H9 (cell line): Measurements from ENCODE around the gene ATP8B4. TPM values are rescaled to one million over a fixed set of nuclear protein-coding genes. Genes with fewer than 3 reads are reported as not detected.

Experiments used
- DNase-seq: peaks from one replicate; pipeline ENCODE4 v3.0.0-alpha.2; 2017
- H2AFZ ChIP-seq: one replicate; pipeline ENCODE4 v1.6.1; 2013; ENCODE audit warnings: mild to moderate bottlenecking, low read length, control low read depth, moderate library complexity
- H2AK5ac ChIP-seq: 2 replicates; pipeline ENCODE4 v1.6.1; 2013; ENCODE audit warnings: low read length, control low read depth, mixed read lengths; ENCODE audit not compliant: insufficient read length
- H2BK120ac ChIP-seq: one replicate; pipeline ENCODE4 v1.6.1; 2013; ENCODE audit warnings: low read depth, mild to moderate bottlenecking, low read length, control low read depth, inconsistent platforms; ENCODE audit not compliant: poor library complexity, severe bottlenecking
- H2BK12ac ChIP-seq: 2 replicates; pipeline ENCODE4 v1.6.1; 2013; ENCODE audit warnings: low read length, control low read depth, mixed read lengths, low read depth; ENCODE audit not compliant: insufficient read length
- H2BK15ac ChIP-seq: 2 replicates; pipeline ENCODE4 v1.6.1; 2013; ENCODE audit warnings: low read depth, low read length, control low read depth
- H2BK20ac ChIP-seq: one replicate; pipeline ENCODE4 v1.6.1; 2013; ENCODE audit warnings: low read depth, mild to moderate bottlenecking, low read length, control low read depth, inconsistent platforms; ENCODE audit not compliant: poor library complexity, severe bottlenecking
- H2BK5ac ChIP-seq: 2 replicates; pipeline ENCODE4 v1.6.1; 2013; ENCODE audit warnings: low read length, control low read depth, mixed read lengths; ENCODE audit not compliant: insufficient read length
- H3K14ac ChIP-seq: 2 replicates; pipeline ENCODE4 v1.6.1; 2013; ENCODE audit warnings: low read length, control low read depth; ENCODE audit not compliant: insufficient read depth
- H3K18ac ChIP-seq: 2 replicates; pipeline ENCODE4 v1.6.1; 2013; ENCODE audit warnings: low read depth, mild to moderate bottlenecking, mixed read lengths, low read length, control low read depth; ENCODE audit not compliant: insufficient read length
- H3K23ac ChIP-seq: 2 replicates; pipeline ENCODE4 v1.6.1; 2013; ENCODE audit warnings: low read length, control low read depth, mixed read lengths, low read depth; ENCODE audit not compliant: insufficient read length
- H3K23me2 ChIP-seq: 2 replicates; pipeline ENCODE4 v1.6.1; 2013; ENCODE audit warnings: low read depth, mild to moderate bottlenecking, mixed read lengths, low read length, control low read depth; ENCODE audit not compliant: insufficient read length, poor library complexity, severe bottlenecking
- H3K27ac ChIP-seq: 2 replicates; pipeline ENCODE4 v1.5.1; 2013; ENCODE audit warnings: low read length, control low read depth, mixed read lengths, low read depth; ENCODE audit not compliant: insufficient read length
- H3K27me3 ChIP-seq: 2 replicates; pipeline ENCODE4 v1.6.1; 2013; ENCODE audit warnings: low read length, control low read depth, inconsistent platforms; ENCODE audit not compliant: insufficient read depth
- H3K4ac ChIP-seq: 2 replicates; pipeline ENCODE4 v1.6.1; 2013; ENCODE audit warnings: low read depth, mild to moderate bottlenecking, control low read depth, inconsistent platforms, low read length, moderate library complexity
- H3K4me1 ChIP-seq: 2 replicates; pipeline ENCODE4 v1.6.1; 2013; ENCODE audit warnings: low read length, control low read depth, inconsistent platforms; ENCODE audit not compliant: insufficient read depth
- H3K4me2 ChIP-seq: 2 replicates; pipeline ENCODE4 v1.6.1; 2013; ENCODE audit warnings: low read length, control low read depth, mixed read lengths; ENCODE audit not compliant: insufficient read length, insufficient read depth
- H3K56ac ChIP-seq: 2 replicates; pipeline ENCODE4 v1.6.1; 2013; ENCODE audit warnings: low read depth, mild to moderate bottlenecking, mixed read lengths, low read length, control low read depth; ENCODE audit not compliant: insufficient read length
- H3K79me1 ChIP-seq: 2 replicates; pipeline ENCODE4 v1.6.1; 2013; ENCODE audit warnings: low read depth, mild to moderate bottlenecking, moderate library complexity, low read length, control low read depth, inconsistent platforms; ENCODE audit not compliant: insufficient read depth, poor library complexity, severe bottlenecking
- H3K79me2 ChIP-seq: 2 replicates; pipeline ENCODE4 v1.6.1; 2013; ENCODE audit warnings: low read length, control low read depth, inconsistent platforms; ENCODE audit not compliant: insufficient read depth
- H3K9ac ChIP-seq: 2 replicates; pipeline ENCODE4 v1.6.1; 2013; ENCODE audit warnings: low read length, control low read depth, mixed read lengths; ENCODE audit not compliant: insufficient read length; ENCODE audit errors: extremely low read depth
- H3K9me3 ChIP-seq: one replicate; pipeline ENCODE4 v1.6.1; 2013; ENCODE audit warnings: low read depth, low read length, inconsistent platforms; ENCODE audit not compliant: control insufficient read depth
- H3T11ph ChIP-seq: one replicate; pipeline ENCODE4 v1.6.1; 2013; ENCODE audit warnings: mild to moderate bottlenecking, low read length, control low read depth, inconsistent platforms
- H4K20me1 ChIP-seq: one replicate; pipeline ENCODE4 v1.6.1; 2013; ENCODE audit not compliant: control insufficient read depth, insufficient read length, insufficient read depth
- H4K5ac ChIP-seq: 2 replicates; pipeline ENCODE4 v1.6.1; 2013; ENCODE audit warnings: low read depth, mild to moderate bottlenecking, mixed read lengths, low read length, control low read depth; ENCODE audit not compliant: insufficient read length
- H4K8ac ChIP-seq: replicated peaks from 2 replicates; pipeline ENCODE4 v1.6.1; 2013; ENCODE audit warnings: low read length, control low read depth, mixed read lengths, low read depth; ENCODE audit not compliant: insufficient read length
- H4K91ac ChIP-seq: 2 replicates; pipeline ENCODE4 v1.6.1; 2013; ENCODE audit warnings: low read depth, mild to moderate bottlenecking, moderate library complexity, mixed read lengths, low read length, control low read depth; ENCODE audit not compliant: insufficient read length
- H3K27ac Mint-ChIP-seq, 3 experiments: 2 replicates in 2 of 3; 3 replicates in 1 of 3; pipeline ENCODE4 v1.8.0; 2020 to 2021; ENCODE audit warnings: mixed read lengths in 3 of 3, mild to moderate bottlenecking in 1 of 3, moderate library complexity in 1 of 3
- H3K27me3 Mint-ChIP-seq: 2 replicates; pipeline ENCODE4 v1.8.0; 2021; ENCODE audit warnings: low read depth, mild to moderate bottlenecking, moderate library complexity, mixed read lengths
- H3K36me3 Mint-ChIP-seq, 3 experiments: 2 replicates in 2 of 3; 3 replicates in 1 of 3; pipeline ENCODE4 v1.8.0; 2020 to 2021; ENCODE audit warnings: low read depth in 3 of 3, mixed read lengths in 3 of 3; ENCODE audit not compliant: insufficient read depth in 1 of 3
- H3K4me1 Mint-ChIP-seq, 2 experiments: 2 replicates each; pipeline ENCODE4 v1.8.0; 2020; ENCODE audit warnings: mixed read lengths in 2 of 2
- H3K4me3 Mint-ChIP-seq, 2 experiments: 2 replicates in 1 of 2; 3 replicates in 1 of 2; pipeline ENCODE4 v1.8.0; 2020 to 2021; ENCODE audit warnings: mild to moderate bottlenecking in 2 of 2, mixed read lengths in 2 of 2, moderate library complexity in 1 of 2
- H3K9me3 Mint-ChIP-seq, 2 experiments: 2 replicates in 1 of 2; 3 replicates in 1 of 2; pipeline ENCODE4 v1.8.0; 2020; ENCODE audit warnings: mild to moderate bottlenecking in 2 of 2, mixed read lengths in 2 of 2, moderate library complexity in 1 of 2
- CTCF ChIP-seq: fragments of 200-600 bp; sonication (generic); conservative IDR thresholded peaks from 3 replicates; pipeline ENCODE4 v1.8.0; 2021; ENCODE audit warnings: antibody characterized with exemption, mild to moderate bottlenecking
- WGBS: extraction: QIAGEN DNeasy Blood & Tissue Kit; methylation state at CpG from one replicate; pipeline ENCODE4 v1.1.7; 2013; ENCODE audit warnings: missing lambda C conversion rate, low lambda C conversion rate, mixed read lengths; ENCODE audit not compliant: insufficient read length; ENCODE audit errors: extremely low coverage; 5-methylcytosine and 5-hydroxymethylcytosine counted together
- total RNA-seq: library from RNA; stranded (reverse); gene quantifications from 2 replicates; pipeline ENCODE4 v1.2.1, GENCODE V29; 2021

ATP8B4 gene
- total RNA-seq, 1 experiment from 2014 or later: 0.52 TPM

GRCh38 chr15:49823987-49824774 lies 294.9 kb downstream of the ATP8B4 start:
- no peak overlapping the region for H2BK20ac ChIP-seq
- H3K9me3 ChIP-seq: no peaks in the 10 kb centered on the region
- H2BK120ac ChIP-seq: no peak overlapping the region
- Mint-ChIP-seq H3K27ac (no peak overlapping the region), H3K36me3 (no peaks in the 10 kb centered on the region), H3K4me3 (no peak overlapping the region), H3K9me3 (no peaks in the 10 kb centered on the region; a peak in 1 of 5 replicates), H3K4me1 (no peaks in the 10 kb centered on the region), H3K27me3 (no peaks in the 10 kb centered on the region)
- no peak for DNase-seq
- no peak overlapping the region for H3K4me2 ChIP-seq
- no peak overlapping the region for H3K9ac ChIP-seq
- no peak overlapping the region for H3K18ac ChIP-seq
- no peaks in the 10 kb centered on the region for H3K79me1 ChIP-seq
- H4K8ac ChIP-seq: no peak overlapping the region
- no peak overlapping the region for H4K91ac ChIP-seq
- H3K23ac ChIP-seq: no peak overlapping the region
- TF ChIP-seq CTCF: no peak
- no peaks in the 10 kb centered on the region for H3K4me1 ChIP-seq
- no peak overlapping the region for H4K5ac ChIP-seq
- H2AK5ac ChIP-seq: no peak overlapping the region
- no peaks in the 10 kb centered on the region for H3K79me2 ChIP-seq
- no peaks in the 10 kb centered on the region for H3K23me2 ChIP-seq
- H3K27me3 ChIP-seq: no peaks in the 10 kb centered on the region
- H2BK5ac ChIP-seq: no peak overlapping the region
- H3T11ph ChIP-seq: no peak overlapping the region
- no peak overlapping the region for H3K4ac ChIP-seq
- H2BK15ac ChIP-seq: no peak overlapping the region
- no peak overlapping the region for H2BK12ac ChIP-seq
- H4K20me1 ChIP-seq: no peaks in the 10 kb centered on the region
- H2AFZ ChIP-seq: no peak overlapping the region
- no CpG with 5 or more reads among the region's 5 CpGs for WGBS
- H3K27ac ChIP-seq: no peak overlapping the region
- no peak overlapping the region for H3K56ac ChIP-seq
- H3K14ac ChIP-seq: no peak overlapping the region
